MV-4-11 (cell line): Measurements from ENCODE around the gene NOL3.

ENCODE experiments used
- DNase-seq: peaks from one replicate; lab custom pipeline; 2025; lab: John Stamatoyannopoulos, UW

Gene NOL3

DNA sequence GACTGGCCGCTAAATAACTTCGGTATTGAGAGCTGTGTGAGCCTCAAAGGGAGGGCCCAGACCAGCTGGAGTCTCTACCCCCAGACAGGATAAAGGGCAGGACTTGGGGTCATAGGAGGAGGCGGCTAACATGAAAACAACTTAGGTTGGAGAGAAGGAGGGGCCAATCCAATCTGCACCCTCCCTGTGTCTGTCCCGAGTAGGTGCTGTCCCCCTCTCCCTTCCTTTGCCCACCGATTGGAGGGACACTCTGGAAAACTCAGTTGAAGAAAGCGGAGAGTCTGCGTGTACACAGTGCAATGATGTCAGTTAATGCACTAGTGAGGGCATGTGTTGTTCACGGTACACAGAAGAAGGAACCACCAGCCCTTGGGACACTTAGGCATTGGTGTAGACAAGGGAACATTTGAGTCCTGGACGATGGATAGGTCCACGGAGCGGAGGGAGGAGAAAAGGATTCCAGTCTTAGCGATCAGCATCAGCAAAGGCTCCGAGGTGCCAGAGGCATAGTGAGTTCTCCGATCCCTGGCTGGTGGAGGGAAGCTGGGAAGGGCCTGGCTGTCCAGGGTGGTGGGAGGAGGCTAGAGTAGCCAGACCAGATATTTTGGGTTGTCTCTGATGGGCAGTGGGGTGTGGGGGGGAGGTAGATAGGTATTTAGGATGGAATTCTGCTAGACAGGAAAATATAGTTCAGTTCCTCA lies 761 bp downstream of the NOL3 start:
- DNase-seq, result no peak

DNA sequence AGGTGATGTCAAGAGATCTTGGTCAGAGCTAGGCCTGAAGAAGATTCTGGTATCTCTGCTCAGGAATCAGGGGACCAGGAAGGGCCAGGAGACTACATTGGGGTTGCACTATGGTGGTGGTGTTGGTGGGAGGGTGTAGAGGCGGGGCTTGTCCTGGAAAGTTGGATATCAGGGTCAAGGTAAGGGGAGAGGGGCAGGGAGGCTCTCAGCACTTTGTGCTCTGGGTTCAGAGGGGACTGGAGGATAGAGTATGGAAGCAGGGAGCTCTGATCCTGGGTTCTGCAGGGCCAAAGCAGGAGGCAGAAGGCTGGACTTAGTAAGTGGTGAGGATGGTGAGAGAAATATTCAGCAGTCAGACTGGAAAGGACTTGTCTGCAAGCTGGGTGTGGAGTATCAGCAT lies 3.0 kb downstream of the NOL3 start:
- DNase-seq, result no peak

DNA sequence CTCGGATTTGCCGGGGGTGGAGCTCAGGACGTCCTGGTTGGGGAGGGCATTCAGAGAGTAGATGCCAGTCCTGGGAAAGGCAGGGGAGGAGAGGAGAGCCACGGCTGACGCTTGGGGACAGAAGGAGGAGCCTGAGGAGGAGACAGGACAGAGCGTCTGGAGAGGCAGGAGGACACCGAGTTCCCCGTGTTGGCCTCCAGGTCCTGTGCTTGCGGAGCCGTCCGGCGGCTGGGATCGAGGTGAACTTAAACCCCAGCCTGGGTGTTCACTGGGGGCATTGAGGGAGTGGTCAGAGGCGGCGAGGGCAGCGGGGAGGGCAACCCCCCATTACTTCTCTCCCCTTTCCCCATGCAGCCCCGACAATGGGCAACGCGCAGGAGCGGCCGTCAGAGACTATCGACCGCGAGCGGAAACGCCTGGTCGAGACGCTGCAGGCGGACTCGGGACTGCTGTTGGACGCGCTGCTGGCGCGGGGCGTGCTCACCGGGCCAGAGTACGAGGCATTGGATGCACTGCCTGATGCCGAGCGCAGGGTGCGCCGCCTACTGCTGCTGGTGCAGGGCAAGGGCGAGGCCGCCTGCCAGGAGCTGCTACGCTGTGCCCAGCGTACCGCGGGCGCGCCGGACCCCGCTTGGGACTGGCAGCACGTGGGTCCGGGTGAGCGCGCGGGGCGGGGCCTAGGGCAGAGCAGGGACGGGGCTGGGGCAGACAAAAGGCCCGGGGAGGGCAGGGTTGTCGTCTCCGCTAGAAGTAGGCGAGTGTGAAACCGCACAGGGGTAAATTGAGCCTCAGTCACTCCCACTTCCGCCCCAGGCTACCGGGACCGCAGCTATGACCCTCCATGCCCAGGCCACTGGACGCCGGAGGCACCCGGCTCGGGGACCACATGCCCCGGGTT lies 3.7 kb downstream of the NOL3 start:
- DNase-seq, result peak; percentile 34

DNA sequence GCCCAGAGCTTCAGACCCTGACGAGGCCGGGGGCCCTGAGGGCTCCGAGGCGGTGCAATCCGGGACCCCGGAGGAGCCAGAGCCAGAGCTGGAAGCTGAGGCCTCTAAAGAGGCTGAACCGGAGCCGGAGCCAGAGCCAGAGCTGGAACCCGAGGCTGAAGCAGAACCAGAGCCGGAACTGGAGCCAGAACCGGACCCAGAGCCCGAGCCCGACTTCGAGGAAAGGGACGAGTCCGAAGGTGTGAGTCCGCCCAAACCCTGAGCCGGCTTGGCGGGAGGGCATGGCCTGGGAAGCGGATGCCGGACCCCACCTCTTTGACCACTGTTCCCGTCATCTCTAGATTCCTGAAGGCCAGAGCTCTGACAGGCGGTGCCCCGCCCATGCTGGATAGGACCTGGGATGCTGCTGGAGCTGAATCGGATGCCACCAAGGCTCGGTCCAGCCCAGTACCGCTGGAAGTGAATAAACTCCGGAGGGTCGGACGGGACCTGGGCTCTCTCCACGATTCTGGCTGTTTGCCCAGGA lies 4.4 kb downstream of the NOL3 start:
- DNase-seq, result no peak

DNA sequence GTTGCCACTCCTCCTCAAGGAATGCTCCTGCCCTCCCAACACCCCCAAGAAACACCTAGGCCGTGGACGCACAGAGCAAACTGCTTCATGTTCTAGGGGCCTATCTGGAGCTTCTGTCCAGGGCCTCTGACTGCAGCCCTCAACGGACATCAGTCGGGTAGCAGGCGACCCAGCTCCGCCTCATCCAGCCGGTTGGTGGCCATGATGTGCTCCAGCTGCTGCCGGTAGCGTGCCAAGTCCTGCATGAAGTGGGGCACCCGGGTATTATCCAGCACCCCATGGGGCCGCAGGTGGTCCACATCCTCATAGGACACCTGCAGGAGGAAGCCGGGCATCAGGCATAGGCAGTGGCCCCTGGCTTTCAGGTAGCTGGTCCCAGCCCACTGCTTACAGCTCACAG lies 6.3 kb downstream of the NOL3 start:
- no peak for DNase-seq

DNA sequence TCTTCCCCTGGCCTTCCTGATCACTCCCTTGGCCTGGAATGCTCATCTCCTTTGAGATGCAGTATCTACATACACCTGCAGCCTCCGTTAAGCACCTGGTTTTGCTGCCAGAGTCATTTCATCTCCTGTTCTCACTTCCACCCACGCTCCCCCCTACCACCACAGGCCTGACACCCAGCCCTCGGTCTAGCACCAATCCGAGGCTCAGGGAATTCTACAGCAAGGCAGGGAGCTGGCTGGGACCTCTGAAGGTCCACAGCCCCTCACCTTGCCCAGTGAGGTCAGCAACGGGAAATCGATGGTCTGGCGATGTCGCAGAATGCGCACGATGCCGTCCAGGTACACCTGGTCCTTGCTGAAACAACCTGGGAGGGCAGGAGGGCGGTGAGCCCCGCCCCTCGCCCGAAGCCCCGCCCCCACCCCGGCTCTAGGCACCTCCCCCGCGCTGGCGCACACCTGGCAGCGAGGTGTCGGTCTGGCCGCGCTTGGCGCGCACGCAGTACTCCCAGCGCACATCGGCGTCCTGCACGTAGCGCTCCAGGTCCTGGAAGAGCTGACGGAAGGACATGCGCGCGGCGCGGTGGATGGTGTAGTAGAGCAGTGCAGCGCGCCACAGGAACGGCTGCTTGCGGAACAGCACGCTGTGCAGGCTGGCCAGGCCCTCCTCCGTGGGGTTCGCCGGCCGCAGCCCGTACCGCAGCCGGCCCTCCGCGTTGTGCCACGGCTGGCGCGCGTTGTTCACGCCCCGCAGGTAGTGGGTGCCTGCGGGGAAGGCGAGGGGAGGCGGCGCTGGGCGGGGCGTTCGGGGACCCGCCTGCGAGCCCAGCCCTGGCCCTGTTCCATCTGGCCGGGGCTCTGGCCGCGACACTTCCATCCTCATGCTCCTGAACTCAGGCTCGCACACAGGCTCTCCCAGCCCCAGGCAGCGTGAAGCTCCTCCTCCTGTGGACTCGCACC lies 7.7 kb downstream of the NOL3 start:
- peak; percentile 30 for DNase-seq

DNA sequence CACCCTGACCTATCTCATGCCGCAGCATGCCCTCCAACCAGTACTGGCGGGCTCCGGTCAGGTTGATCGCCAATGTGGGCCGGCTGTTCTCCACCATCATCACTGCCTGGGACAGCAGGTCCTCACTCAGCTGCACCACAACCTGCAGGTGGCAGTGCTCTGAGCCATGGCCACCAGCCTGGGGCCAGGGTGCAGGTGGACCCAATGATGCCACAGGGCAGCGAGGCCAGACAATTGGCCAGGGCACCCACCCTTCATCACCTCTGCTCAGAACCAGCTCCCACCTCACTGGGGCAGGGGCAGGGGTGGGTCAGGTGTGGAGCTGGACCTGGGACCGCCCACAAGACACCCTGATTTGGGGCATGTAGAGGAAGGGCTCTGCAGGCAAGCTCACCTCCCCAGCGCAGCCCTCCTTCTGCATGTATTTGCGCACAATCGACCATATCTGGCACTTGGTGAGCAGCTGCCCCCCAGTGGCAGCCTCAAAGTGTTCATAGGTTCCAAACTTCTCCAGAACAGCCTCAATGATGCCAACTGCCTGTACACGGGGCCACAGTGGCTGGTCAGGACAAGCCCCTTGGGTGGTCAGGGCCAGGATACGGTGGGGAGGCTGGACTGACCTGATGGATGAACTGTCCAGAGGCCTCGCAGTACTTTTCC lies 9.2 kb downstream of the NOL3 start:
- DNase-seq, result peak; percentile 13

DNA sequence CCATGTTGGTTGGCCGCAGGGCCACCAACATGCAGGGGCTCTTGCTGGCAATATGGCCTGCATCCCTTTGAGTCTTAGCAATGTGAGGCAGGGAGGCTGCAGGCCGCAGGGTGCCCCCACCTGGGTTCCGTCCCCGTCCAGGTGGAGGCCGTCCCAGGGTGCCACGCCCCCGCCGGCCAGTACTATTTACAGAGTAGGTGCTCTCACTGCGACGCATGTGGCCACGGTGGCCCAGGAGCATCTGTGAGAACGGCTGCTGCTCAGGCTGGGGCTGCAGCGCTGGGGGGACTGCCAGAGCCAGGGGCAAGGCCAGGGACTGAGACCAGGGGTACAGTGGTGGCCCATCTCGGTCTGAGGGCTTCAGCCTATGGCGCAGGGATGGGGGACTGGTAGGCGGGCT lies 9.8 kb downstream of the NOL3 start:
- DNase-seq, result no peak

DNA sequence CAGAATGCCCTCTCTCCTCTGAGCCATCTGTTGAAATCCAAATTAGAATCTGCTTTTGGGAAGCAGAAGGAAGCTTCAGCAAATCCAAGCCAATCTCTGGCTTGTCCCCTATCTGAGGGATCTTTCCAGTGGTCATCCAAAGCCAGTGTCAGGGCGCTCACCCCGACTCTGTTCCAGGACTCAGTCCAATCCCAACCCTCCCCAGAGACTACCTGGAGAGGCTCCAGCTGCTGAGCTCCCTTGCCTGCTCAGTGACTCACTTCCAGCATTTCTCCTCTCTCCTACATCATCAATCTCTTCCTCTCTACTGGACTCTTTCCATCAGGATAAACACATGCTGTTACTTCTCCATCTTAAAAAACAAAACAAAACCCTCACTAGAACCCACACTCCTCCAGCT lies 11.0 kb downstream of the NOL3 start:
- DNase-seq, result no peak

DNA sequence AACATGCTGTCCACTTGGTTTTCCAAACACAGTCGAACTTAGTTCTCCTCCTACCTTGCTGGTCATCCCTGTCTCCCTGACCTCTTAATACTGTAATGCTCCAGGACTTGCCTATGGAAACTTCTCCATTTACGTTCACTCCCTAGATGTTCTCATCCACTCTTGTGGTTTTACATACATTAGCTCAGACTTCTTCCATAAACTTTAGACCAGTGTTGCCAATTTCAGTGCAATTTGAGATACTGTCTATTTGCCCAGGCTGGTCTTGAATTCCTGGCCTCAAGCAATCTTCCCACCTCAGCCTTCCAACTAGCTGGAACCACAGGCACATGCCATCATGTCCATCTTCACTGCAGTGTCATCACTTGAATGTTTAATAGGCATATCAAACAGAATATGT lies 11.9 kb downstream of the NOL3 start:
- DNase-seq, result no peak

DNA sequence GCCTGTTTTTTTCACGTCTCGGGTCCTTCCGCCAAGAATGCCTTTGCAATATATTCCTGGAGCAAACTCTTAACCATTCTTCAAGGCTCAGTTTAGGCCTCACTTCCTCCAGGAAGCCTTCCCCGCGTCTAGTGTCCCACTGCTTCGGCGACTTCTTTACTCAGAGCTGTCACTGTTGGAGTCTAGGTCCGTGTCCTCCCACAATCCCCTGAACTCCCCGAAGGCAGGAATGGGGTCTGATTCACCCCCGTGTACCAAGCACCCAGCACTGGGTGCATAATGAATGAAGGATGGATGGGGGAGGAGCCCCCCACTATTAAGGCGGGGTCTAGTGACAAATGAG lies 12.9 kb downstream of the NOL3 start:
- DNase-seq, result no peak

DNA sequence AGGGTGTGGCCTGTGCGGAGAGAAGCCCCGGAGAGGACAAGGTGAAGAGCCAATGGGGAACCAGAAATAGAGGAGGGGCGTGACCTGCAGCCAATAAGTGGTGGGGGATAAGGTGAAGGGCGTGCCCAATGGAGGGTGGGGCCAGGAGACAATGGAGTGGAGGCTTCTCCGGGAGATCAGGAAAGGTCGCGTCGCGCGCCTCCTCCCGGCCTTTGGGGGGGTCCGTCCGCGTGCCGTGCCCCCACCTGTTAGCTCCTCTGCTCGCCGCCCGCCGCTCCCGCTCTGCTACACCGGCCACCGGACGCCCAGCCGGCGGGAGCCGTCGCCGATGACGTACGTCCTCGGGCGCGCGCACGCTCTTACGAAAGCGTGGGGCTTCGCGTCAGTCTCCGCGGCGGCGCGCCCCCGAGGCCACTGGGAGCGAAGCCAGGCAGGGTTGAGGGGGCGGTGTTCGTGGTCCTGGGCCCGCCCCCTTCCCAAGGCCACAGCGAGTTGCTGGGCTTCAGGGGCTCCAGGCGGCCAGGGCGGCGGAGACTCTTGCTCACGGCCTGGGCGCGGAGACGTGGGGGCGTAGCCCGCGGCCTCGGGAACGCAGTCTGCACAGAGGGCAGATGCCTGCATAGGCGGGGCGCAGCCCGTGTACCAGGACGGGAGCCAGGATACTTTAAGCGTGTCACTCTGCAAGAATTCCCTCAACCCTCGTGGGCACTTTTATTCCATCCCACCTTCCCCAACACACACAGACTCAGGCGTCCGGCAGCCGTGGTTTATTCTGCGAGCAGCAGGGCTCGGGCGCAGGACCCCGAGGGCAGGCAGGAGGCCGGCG lies 13.5 kb downstream of the NOL3 start, which contains the start of gene MATCAP1:
Gene MATCAP1 (minus strand): TSS at position 337 of the 826 bp plus-strand sequence. CDS start 3,353 bp downstream, outside the sequence.
- DNase-seq, result peak; percentile 97

DNA sequence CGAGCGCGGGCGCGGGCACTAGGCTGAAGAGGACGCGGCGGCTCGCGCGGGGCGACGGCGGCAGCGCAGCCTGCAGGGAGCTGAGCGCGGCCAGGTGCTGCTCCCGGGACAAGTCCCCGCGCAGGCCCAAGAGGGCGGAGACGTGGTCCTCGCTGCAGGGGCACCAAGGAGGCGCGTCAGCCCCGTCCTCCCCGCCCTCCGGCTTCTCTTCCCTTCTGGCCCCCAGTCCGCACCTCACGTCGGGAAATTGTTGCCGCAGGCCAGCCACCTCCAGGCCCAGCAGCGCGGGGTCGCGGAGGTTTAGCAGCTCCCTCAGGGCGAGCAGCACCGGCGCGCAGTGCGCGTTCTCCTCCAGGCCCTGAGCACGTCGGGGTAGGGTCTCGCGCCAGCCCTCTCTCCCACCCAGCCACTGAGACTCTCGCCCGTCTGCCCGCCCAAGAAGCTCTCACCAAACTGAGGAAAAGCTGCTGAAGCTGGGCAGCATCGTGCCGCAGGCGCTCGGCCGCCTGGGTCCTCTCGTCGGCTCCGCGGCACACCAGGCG lies 14.2 kb downstream of the NOL3 start:
- no peak for DNase-seq

DNA sequence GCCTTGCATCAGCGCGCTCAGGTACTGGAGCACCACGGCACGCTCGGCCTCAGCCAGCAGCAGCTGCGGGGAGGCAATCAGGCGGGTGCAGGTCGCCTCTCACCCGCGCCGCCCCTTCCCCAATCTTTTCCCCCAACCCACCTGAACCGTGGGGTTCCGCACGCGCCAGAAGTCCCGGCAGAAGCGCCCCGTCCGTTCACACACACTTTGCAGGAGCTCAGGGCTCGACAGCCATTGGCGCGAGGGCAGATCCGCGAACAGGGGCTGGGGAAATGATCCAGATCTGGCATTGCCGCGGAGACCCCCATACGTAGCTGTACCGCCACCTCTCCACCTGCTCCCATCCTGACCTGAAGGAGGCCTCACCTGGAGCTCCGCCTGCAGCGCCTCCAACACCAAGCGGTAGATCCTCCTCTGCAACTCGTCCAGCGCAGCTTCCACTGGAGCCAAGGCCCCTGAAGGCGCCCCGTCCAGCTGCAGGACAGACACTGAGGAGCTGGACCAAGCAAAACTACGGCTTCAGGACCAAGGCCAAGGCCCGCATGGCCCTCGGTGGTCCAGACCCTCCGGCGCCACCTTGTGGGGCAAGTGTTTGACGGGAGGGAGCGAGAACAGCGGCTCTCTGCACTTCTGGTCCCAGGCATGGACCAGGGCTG lies 14.8 kb downstream of the NOL3 start:
- DNase-seq, result peak; percentile 77

DNA sequence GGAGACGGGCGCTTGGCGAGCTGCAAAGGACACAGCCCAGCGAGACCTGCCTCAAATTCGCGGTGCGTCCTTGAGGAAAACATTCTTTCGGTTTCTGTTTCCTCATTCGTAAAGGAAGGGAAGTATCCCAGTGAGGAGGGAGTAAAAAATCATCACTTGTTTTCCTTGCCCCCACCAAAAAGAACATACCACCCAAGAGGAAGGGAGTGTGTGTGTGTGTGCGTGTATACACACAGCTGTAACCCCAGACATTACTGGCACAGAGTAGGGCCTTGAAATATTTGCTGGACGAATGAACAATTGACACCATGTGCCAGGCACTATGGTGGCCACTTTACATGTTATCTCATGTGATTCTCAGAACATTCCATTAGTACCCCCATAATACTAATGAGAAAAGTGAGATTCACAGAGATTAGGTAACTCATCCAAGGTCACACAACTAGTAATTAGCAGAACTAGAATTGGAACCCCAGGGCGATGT lies 15.4 kb downstream of the NOL3 start:
- DNase-seq, result no peak

DNA sequence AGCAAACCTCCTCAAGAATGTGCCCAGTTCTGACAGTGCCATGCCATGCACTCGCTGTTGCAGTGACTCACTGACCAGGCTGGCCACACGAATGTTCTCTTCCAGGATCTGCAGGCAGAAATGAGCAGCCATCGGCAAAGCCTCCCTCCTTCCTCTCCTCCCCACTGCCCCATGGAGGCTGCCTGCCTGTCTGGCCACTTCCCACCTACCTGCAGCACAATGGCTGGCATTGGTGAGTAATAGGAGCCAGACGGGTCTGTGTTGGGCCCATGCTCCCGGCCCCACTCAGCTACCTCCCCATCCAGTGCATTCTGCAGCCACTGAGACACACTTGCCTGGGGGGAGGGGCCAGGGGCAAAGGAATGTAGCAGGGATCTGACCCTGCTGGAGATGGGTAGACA lies 16.2 kb downstream of the NOL3 start:
- no peak for DNase-seq

DNA sequence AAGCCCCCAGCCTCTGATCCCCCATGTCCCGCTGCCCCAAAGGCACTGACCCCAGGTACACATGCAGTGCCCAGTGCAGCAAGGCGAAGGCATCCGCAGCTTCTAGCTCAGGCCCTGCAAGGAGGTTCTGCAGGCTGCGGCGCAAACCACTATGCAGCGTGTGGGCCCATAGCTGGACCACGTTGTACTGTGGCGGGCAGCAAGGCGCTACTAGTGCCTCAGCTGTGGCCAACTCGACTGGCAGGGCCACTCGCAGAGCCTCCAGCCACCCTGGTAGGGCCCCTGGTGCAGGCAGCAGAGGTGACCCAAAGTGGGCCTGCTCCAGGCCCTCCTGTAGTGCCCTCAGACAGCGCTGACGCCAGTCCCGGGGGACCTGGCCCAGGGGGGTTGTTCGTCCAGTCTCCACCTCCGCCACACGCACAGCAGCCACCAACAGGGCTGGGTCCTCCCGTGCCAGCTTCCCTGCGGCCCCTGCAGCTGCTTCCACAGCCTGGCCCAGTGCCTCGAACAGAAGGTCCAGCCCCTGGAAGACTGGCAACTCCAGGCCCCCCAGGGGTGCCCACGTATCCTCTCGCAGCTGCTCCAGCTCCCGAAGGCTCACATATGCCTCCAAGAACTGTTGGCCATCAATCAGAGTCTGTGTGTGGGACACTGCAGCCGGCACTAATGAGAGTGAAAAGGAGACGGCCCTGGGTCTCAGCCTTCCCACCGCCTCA lies 17.0 kb downstream of the NOL3 start:
- DNase-seq, result no peak

DNA sequence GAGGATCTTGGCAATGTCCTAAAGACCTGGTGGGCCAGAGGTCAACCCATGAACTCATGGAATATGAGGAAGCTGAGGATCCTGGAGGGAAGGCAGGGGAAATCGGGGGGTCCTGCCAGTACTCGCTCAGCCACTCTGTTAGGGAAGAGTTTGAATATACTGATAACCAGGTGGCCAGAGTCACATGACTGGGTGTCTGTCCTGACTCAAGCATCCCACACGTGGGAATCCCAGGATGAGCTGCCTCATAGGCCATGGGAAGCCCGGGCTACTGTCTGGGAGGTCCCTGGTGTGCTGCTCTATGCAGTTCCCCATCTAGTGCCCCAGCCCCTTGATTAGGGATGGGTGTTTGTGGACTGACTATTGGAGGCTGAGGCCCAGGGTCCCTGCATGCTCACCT lies 18.0 kb downstream of the NOL3 start:
- DNase-seq, result no peak

DNA sequence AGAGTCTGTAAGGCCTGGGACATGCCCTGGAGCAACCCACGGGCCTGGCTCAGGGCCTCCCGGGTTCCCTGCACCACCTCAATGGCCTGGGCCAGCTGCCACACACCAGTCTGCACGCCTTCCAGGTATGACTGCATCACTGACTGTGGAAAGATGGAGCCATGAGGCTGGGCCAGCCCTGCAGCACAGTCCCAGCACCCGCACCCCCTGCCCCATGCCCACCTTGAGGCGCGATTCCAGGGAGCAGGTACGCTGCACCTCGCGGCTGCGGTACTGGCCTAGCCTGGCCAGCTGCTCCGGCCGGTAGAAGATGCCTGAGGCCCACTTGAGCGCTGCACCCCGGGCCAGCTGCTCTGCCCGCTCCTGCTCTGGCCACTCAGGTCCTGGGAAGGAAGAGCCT lies 18.5 kb downstream of the NOL3 start:
- DNase-seq, result no peak
